ENCODE results near the gene SLC6A18.

Gene SLC6A18

GRCh38 chr5:1187234-1187949 is 37.8 kb upstream of the SLC6A18 start:
- Histone ChIP-seq H3K4me3 (ENCODE audit: low read depth in 1 of 5, low read length in 5 of 5) (no peak overlapping the region), H3K9me3 (ENCODE audit: control insufficient read depth in 5 of 5, low read length in 5 of 5) (no peaks in the 10 kb centered on the region), H3K9ac (ENCODE audit: low read length in 5 of 5) (no peak overlapping the region), H3K4me1 (ENCODE audit: control insufficient read depth in 5 of 5, insufficient read depth in 5 of 5, low read length in 5 of 5) (no peaks in the 10 kb centered on the region), H3K27ac (ENCODE audit: low read depth, low read length) (no peak overlapping the region), H3K36me3 (ENCODE audit: control insufficient read depth in 5 of 5, insufficient read depth in 5 of 5, low read length in 5 of 5) (no peaks in the 10 kb centered on the region), H3K27me3 (ENCODE audit: control insufficient read depth in 5 of 5, insufficient read depth in 4 of 5, low read length in 5 of 5) (peaks cover 7 to 37% (median 27%) of the 10 kb centered on the region in 5 donors)

GRCh38 chr5:1187950-1188334 is 37.2 kb upstream of the SLC6A18 start:
- H3K27ac ChIP-seq (ENCODE audit: low read depth, low read length) = no peak overlapping the region
- H3K9me3 ChIP-seq (ENCODE audit: control insufficient read depth in 5 of 5, low read length in 5 of 5) = no peaks in the 10 kb centered on the region
- no peaks in the 10 kb centered on the region for H3K4me1 ChIP-seq (ENCODE audit: control insufficient read depth in 5 of 5, insufficient read depth in 5 of 5, low read length in 5 of 5)
- no peaks in the 10 kb centered on the region for H3K36me3 ChIP-seq (ENCODE audit: control insufficient read depth in 5 of 5, insufficient read depth in 5 of 5, low read length in 5 of 5)
- no peak overlapping the region for H3K9ac ChIP-seq (ENCODE audit: low read length in 5 of 5)
- H3K27me3 ChIP-seq (ENCODE audit: control insufficient read depth in 5 of 5, insufficient read depth in 4 of 5, low read length in 5 of 5) = peaks cover 7 to 37% (median 25%) of the 10 kb centered on the region in 5 donors
- no peak overlapping the region for H3K4me3 ChIP-seq (ENCODE audit: low read depth in 1 of 5, low read length in 5 of 5)

GRCh38 chr5:1188464-1188863 is 36.7 kb upstream of the SLC6A18 start:
- no peak overlapping the region for H3K4me3 ChIP-seq (ENCODE audit: low read depth in 1 of 5, low read length in 5 of 5)
- no peak overlapping the region for H3K9ac ChIP-seq (ENCODE audit: low read length in 5 of 5)
- H3K4me1 ChIP-seq (ENCODE audit: control insufficient read depth in 5 of 5, insufficient read depth in 5 of 5, low read length in 5 of 5) = no peaks in the 10 kb centered on the region
- peaks cover 7 to 40% (median 25%) of the 10 kb centered on the region in 5 donors for H3K27me3 ChIP-seq (ENCODE audit: control insufficient read depth in 5 of 5, insufficient read depth in 4 of 5, low read length in 5 of 5)
- no peaks in the 10 kb centered on the region for H3K36me3 ChIP-seq (ENCODE audit: control insufficient read depth in 5 of 5, insufficient read depth in 5 of 5, low read length in 5 of 5)
- no peak overlapping the region for H3K27ac ChIP-seq (ENCODE audit: low read depth, low read length)
- no peaks in the 10 kb centered on the region for H3K9me3 ChIP-seq (ENCODE audit: control insufficient read depth in 5 of 5, low read length in 5 of 5)

GRCh38 chr5:1189269-1189668 is 35.9 kb upstream of the SLC6A18 start:
- no peaks in the 10 kb centered on the region for H3K9me3 ChIP-seq (ENCODE audit: control insufficient read depth in 5 of 5, low read length in 5 of 5)
- H3K9ac ChIP-seq (ENCODE audit: low read length in 5 of 5) = no peak overlapping the region
- H3K27ac ChIP-seq (ENCODE audit: low read depth, low read length) = no peak overlapping the region
- no peak overlapping the region for H3K4me3 ChIP-seq (ENCODE audit: low read depth in 1 of 5, low read length in 5 of 5)
- no peaks in the 10 kb centered on the region for H3K36me3 ChIP-seq (ENCODE audit: control insufficient read depth in 5 of 5, insufficient read depth in 5 of 5, low read length in 5 of 5)
- peaks cover 7 to 40% (median 25%) of the 10 kb centered on the region in 5 donors for H3K27me3 ChIP-seq (ENCODE audit: control insufficient read depth in 5 of 5, insufficient read depth in 4 of 5, low read length in 5 of 5)
- no peaks in the 10 kb centered on the region for H3K4me1 ChIP-seq (ENCODE audit: control insufficient read depth in 5 of 5, insufficient read depth in 5 of 5, low read length in 5 of 5)

DNA sequence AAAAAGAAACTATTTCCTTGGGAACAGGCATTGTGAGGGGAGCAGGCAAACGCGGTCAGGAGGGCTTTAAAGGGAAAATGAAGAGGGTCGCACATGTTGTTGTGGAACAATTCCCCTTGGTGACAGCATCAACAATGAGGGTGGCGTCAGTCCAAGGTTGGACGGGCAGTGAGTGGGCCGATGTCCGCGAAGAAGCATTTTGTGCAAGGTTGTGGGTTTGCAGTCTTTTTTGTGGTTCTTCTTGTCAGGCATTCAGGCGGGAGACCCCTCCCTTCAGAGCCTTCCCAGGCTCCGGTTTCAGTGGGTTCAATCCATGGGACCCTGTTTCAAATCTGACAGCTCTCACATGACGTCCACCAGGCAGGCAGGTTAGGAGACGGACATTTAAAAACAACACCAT is 34.9 kb upstream of the SLC6A18 start:
- Histone ChIP-seq H3K4me3 (ENCODE audit: low read depth in 1 of 5, low read length in 5 of 5) (no peak overlapping the region), H3K4me1 (ENCODE audit: control insufficient read depth in 5 of 5, insufficient read depth in 5 of 5, low read length in 5 of 5) (no peaks in the 10 kb centered on the region), H3K27me3 (ENCODE audit: control insufficient read depth in 5 of 5, insufficient read depth in 4 of 5, low read length in 5 of 5) (peaks cover 7 to 40% (median 25%) of the 10 kb centered on the region in 5 donors), H3K36me3 (ENCODE audit: control insufficient read depth in 5 of 5, insufficient read depth in 5 of 5, low read length in 5 of 5) (no peaks in the 10 kb centered on the region), H3K9me3 (ENCODE audit: control insufficient read depth in 5 of 5, low read length in 5 of 5) (no peaks in the 10 kb centered on the region), H3K27ac (ENCODE audit: low read depth, low read length) (no peak overlapping the region), H3K9ac (ENCODE audit: low read length in 5 of 5) (no peak overlapping the region)

DNA sequence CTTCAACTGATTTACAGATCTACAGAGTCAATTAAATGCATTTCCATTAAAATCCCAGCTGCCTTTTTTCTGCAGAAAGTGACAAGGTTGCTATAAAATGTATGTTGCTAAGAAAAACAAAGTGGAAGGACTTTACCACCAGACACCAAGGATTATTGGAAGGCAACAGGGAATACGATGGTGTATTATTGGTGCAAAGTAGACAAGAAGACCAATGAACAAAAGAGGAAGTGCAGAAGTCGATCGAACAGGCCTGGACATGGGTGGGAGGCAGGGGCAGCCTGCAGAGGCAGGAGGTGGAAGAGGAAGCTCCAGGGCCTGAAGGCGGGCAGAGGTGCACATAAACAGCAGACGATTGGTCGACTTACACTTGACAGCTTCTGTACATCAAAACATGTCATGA is 34.3 kb upstream of the SLC6A18 start:
- Histone ChIP-seq H3K36me3 (ENCODE audit: control insufficient read depth in 5 of 5, insufficient read depth in 5 of 5, low read length in 5 of 5) (no peaks in the 10 kb centered on the region), H3K4me1 (ENCODE audit: control insufficient read depth in 5 of 5, insufficient read depth in 5 of 5, low read length in 5 of 5) (no peaks in the 10 kb centered on the region), H3K9me3 (ENCODE audit: control insufficient read depth in 5 of 5, low read length in 5 of 5) (no peaks in the 10 kb centered on the region), H3K9ac (ENCODE audit: low read length in 5 of 5) (no peak overlapping the region), H3K4me3 (ENCODE audit: low read depth in 1 of 5, low read length in 5 of 5) (no peak overlapping the region), H3K27ac (ENCODE audit: low read depth, low read length) (no peak overlapping the region), H3K27me3 (ENCODE audit: control insufficient read depth in 5 of 5, insufficient read depth in 4 of 5, low read length in 5 of 5) (peaks cover 9 to 39% (median 29%) of the 10 kb centered on the region in 5 donors)

- H3K36me3 ChIP-seq (ENCODE audit: control insufficient read depth in 5 of 5, insufficient read depth in 5 of 5, low read length in 5 of 5) = no peaks in the 10 kb centered on the region
- no peak overlapping the region for H3K27ac ChIP-seq (ENCODE audit: low read depth, low read length)
- H3K27me3 ChIP-seq (ENCODE audit: control insufficient read depth in 5 of 5, insufficient read depth in 4 of 5, low read length in 5 of 5) = peaks cover 9 to 34% (median 30%) of the 10 kb centered on the region in 5 donors
- no peaks in the 10 kb centered on the region for H3K9me3 ChIP-seq (ENCODE audit: control insufficient read depth in 5 of 5, low read length in 5 of 5)
- no peak overlapping the region for H3K9ac ChIP-seq (ENCODE audit: low read length in 5 of 5)
- no peaks in the 10 kb centered on the region for H3K4me1 ChIP-seq (ENCODE audit: control insufficient read depth in 5 of 5, insufficient read depth in 5 of 5, low read length in 5 of 5)
- H3K4me3 ChIP-seq (ENCODE audit: low read depth in 1 of 5, low read length in 5 of 5) = no peak overlapping the region
Observed at GRCh38 chr5:1192971-1193590, 32.1 kb upstream of the SLC6A18 start.

DNA sequence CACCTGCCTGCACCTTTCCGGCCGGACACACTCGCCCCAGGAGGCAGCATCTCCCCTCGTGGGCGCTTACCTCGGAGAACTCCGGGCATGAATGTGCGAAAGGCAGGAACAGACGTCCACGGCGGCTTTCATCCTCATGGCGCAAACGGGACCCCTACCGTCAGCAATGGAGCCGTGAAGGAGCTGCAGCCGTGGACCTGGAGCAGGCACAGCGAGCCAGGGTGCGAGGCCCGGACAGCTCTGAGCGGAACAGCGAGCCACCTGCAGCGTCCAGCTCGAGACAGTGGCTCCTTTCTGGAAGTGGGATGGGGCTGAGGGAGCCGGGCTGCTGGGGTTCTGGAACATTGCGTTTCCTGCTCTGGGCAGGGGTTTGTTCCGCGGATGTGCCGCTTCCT is 31.6 kb upstream of the SLC6A18 start:
- Histone ChIP-seq H3K27ac (ENCODE audit: low read depth, low read length) (no peak overlapping the region), H3K4me1 (ENCODE audit: control insufficient read depth in 5 of 5, insufficient read depth in 5 of 5, low read length in 5 of 5) (no peaks in the 10 kb centered on the region), H3K27me3 (ENCODE audit: control insufficient read depth in 5 of 5, insufficient read depth in 4 of 5, low read length in 5 of 5) (peaks cover 9 to 37% (median 31%) of the 10 kb centered on the region in 5 donors), H3K4me3 (ENCODE audit: low read depth in 1 of 5, low read length in 5 of 5) (no peak overlapping the region), H3K36me3 (ENCODE audit: control insufficient read depth in 5 of 5, insufficient read depth in 5 of 5, low read length in 5 of 5) (no peaks in the 10 kb centered on the region), H3K9ac (ENCODE audit: low read length in 5 of 5) (no peak overlapping the region), H3K9me3 (ENCODE audit: control insufficient read depth in 5 of 5, low read length in 5 of 5) (no peaks in the 10 kb centered on the region)

GRCh38 chr5:1194378-1194777 is 30.8 kb upstream of the SLC6A18 start:
- Histone ChIP-seq H3K27ac (ENCODE audit: low read depth, low read length) (no peak overlapping the region), H3K4me3 (ENCODE audit: low read depth in 1 of 5, low read length in 5 of 5) (no peak overlapping the region), H3K4me1 (ENCODE audit: control insufficient read depth in 5 of 5, insufficient read depth in 5 of 5, low read length in 5 of 5) (no peaks in the 10 kb centered on the region), H3K9ac (ENCODE audit: low read length in 5 of 5) (no peak overlapping the region), H3K9me3 (ENCODE audit: control insufficient read depth in 5 of 5, low read length in 5 of 5) (no peaks in the 10 kb centered on the region), H3K36me3 (ENCODE audit: control insufficient read depth in 5 of 5, insufficient read depth in 5 of 5, low read length in 5 of 5) (no peaks in the 10 kb centered on the region), H3K27me3 (ENCODE audit: control insufficient read depth in 5 of 5, insufficient read depth in 4 of 5, low read length in 5 of 5) (peaks cover 12 to 34% (median 28%) of the 10 kb centered on the region in 5 donors)

- H3K4me3 ChIP-seq (ENCODE audit: low read depth in 1 of 5, low read length in 5 of 5) = no peak overlapping the region
- no peaks in the 10 kb centered on the region for H3K4me1 ChIP-seq (ENCODE audit: control insufficient read depth in 5 of 5, insufficient read depth in 5 of 5, low read length in 5 of 5)
- H3K36me3 ChIP-seq (ENCODE audit: control insufficient read depth in 5 of 5, insufficient read depth in 5 of 5, low read length in 5 of 5) = no peaks in the 10 kb centered on the region
- no peak overlapping the region for H3K9ac ChIP-seq (ENCODE audit: low read length in 5 of 5)
- peaks cover 11 to 39% (median 32%) of the 10 kb centered on the region in 5 donors for H3K27me3 ChIP-seq (ENCODE audit: control insufficient read depth in 5 of 5, insufficient read depth in 4 of 5, low read length in 5 of 5)
- H3K9me3 ChIP-seq (ENCODE audit: control insufficient read depth in 5 of 5, low read length in 5 of 5) = no peaks in the 10 kb centered on the region
- no peak overlapping the region for H3K27ac ChIP-seq (ENCODE audit: low read depth, low read length)
Observed at GRCh38 chr5:1195439-1195838, 29.7 kb upstream of the SLC6A18 start.
